Measurements from ENCODE around the gene POLL.

DNA sequence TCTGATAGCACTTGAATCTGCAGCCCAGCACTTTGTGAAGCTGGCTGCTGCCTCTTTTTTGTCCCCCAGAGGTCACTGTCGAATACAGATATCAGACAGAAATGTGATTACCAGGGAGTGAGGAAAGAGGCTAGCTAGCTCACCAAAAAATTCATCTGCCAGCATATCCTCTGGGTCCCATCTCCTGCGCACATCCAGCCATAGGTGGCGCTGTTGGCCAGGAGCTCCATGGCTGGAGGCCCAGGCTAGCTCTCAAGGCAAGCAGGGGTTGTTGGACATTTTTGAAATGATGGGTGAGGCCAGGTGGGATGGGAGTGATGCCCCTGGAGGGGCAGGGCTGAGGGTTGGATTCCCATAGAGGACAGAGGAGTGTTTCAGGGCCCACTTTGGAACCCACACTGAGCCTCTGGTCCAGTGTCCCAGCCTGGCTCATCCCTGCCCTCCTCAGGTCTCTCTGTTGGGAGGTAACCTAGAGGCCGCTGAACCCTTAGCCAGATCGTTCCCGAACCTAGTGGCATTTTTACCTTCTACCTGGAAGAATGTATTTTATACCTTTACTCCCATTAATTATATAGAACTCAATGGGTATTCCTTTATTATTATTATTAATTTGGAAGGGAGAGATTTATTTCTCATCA is 14.8 kb upstream of the POLL start:
- TF ChIP-seq POLR2A (IDR thresholded peaks at IDR 0.05; ENCODE audit: low read length): no peak
- TF ChIP-seq, protein P1, sequence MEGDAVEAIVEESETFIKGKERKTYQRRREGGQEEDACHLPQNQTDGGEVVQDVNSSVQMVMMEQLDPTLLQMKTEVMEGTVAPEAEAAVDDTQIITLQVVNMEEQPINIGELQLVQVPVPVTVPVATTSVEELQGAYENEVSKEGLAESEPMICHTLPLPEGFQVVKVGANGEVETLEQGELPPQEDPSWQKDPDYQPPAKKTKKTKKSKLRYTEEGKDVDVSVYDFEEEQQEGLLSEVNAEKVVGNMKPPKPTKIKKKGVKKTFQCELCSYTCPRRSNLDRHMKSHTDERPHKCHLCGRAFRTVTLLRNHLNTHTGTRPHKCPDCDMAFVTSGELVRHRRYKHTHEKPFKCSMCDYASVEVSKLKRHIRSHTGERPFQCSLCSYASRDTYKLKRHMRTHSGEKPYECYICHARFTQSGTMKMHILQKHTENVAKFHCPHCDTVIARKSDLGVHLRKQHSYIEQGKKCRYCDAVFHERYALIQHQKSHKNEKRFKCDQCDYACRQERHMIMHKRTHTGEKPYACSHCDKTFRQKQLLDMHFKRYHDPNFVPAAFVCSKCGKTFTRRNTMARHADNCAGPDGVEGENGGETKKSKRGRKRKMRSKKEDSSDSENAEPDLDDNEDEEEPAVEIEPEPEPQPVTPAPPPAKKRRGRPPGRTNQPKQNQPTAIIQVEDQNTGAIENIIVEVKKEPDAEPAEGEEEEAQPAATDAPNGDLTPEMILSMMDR (IDR thresholded peaks at IDR 0.05): peak; percentile 78
- no peak for TF ChIP-seq EHMT2 (IDR thresholded peaks at IDR 0.05; ENCODE audit: low read depth)
- TF ChIP-seq, protein P2, sequence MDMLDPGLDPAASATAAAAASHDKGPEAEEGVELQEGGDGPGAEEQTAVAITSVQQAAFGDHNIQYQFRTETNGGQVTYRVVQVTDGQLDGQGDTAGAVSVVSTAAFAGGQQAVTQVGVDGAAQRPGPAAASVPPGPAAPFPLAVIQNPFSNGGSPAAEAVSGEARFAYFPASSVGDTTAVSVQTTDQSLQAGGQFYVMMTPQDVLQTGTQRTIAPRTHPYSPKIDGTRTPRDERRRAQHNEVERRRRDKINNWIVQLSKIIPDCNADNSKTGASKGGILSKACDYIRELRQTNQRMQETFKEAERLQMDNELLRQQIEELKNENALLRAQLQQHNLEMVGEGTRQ (IDR thresholded peaks at IDR 0.05): no peak
- TF ChIP-seq RCOR1 (IDR thresholded peaks at IDR 0.05; ENCODE audit: low read depth, low read length): no peak
- no peak for TF ChIP-seq HOXA7 (CRISPR knock-in tag; IDR thresholded peaks at IDR 0.05)
- no peak for TF ChIP-seq SREBF2 (IDR thresholded peaks at IDR 0.05)
- TF ChIP-seq, protein P3, sequence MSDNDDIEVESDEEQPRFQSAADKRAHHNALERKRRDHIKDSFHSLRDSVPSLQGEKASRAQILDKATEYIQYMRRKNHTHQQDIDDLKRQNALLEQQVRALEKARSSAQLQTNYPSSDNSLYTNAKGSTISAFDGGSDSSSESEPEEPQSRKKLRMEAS (IDR thresholded peaks at IDR 0.05): no peak
- no peak for TF ChIP-seq HOXB13 (CRISPR knock-in tag; IDR thresholded peaks at IDR 0.05; ENCODE audit: low read depth)
- TF ChIP-seq MAFK (IDR thresholded peaks at IDR 0.05; ENCODE audit: partially characterized antibody): no peak
- TF ChIP-seq, protein P4, sequence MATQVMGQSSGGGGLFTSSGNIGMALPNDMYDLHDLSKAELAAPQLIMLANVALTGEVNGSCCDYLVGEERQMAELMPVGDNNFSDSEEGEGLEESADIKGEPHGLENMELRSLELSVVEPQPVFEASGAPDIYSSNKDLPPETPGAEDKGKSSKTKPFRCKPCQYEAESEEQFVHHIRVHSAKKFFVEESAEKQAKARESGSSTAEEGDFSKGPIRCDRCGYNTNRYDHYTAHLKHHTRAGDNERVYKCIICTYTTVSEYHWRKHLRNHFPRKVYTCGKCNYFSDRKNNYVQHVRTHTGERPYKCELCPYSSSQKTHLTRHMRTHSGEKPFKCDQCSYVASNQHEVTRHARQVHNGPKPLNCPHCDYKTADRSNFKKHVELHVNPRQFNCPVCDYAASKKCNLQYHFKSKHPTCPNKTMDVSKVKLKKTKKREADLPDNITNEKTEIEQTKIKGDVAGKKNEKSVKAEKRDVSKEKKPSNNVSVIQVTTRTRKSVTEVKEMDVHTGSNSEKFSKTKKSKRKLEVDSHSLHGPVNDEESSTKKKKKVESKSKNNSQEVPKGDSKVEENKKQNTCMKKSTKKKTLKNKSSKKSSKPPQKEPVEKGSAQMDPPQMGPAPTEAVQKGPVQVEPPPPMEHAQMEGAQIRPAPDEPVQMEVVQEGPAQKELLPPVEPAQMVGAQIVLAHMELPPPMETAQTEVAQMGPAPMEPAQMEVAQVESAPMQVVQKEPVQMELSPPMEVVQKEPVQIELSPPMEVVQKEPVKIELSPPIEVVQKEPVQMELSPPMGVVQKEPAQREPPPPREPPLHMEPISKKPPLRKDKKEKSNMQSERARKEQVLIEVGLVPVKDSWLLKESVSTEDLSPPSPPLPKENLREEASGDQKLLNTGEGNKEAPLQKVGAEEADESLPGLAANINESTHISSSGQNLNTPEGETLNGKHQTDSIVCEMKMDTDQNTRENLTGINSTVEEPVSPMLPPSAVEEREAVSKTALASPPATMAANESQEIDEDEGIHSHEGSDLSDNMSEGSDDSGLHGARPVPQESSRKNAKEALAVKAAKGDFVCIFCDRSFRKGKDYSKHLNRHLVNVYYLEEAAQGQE (IDR thresholded peaks at IDR 0.05): no peak
- TF ChIP-seq BHLHE40 (IDR thresholded peaks at IDR 0.05; ENCODE audit: low read depth, low read length): no peak
